Measurements from ENCODE around the gene RNLS. TPM values are rescaled to one million over a fixed set of nuclear protein-coding genes. Genes with fewer than 3 reads are reported as not detected.

RNLS gene
- polyA plus RNA-seq, 1 experiment: 6.1 TPM

DNA sequence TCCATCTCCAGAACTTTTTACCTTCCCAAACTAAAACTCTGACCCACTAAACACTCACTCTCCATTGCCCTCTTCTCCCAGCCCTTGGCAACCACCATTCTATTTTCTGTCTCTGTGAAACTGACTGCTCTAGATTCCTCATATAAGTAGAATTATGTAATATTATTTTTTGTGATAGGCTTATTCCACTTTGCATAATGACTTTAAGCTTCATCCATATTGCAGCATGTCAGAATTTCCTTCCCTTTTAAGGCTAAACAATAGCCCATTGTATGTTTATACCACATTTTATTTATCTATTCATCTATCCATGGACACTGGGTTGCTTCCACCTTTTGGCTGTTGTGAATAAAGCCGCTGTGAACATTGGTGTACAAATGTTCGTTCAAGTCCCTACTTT lies 308.8 kb downstream of the RNLS start:
- Histone ChIP-seq H3K27me3 (ENCODE audit: control insufficient read depth, insufficient read depth, low read length) (no peaks in the 10 kb centered on the region), H3K27ac (ENCODE audit: low read depth, low read length) (no peak overlapping the region), H3K9me3 (ENCODE audit: control insufficient read depth, insufficient read depth, low read length) (no peaks in the 10 kb centered on the region), H3K4me3 (ENCODE audit: low read depth, low read length) (no peak overlapping the region)
- TF ChIP-seq, protein P1, sequence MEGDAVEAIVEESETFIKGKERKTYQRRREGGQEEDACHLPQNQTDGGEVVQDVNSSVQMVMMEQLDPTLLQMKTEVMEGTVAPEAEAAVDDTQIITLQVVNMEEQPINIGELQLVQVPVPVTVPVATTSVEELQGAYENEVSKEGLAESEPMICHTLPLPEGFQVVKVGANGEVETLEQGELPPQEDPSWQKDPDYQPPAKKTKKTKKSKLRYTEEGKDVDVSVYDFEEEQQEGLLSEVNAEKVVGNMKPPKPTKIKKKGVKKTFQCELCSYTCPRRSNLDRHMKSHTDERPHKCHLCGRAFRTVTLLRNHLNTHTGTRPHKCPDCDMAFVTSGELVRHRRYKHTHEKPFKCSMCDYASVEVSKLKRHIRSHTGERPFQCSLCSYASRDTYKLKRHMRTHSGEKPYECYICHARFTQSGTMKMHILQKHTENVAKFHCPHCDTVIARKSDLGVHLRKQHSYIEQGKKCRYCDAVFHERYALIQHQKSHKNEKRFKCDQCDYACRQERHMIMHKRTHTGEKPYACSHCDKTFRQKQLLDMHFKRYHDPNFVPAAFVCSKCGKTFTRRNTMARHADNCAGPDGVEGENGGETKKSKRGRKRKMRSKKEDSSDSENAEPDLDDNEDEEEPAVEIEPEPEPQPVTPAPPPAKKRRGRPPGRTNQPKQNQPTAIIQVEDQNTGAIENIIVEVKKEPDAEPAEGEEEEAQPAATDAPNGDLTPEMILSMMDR (IDR thresholded peaks at IDR 0.05; ENCODE audit: low read depth, low read length): no peak
- ChIA-PET CTCF (no interaction called here), POLR2A (no interaction called here)
- DNase-seq (ENCODE audit: low read depth, low spot score): no peak

DNA sequence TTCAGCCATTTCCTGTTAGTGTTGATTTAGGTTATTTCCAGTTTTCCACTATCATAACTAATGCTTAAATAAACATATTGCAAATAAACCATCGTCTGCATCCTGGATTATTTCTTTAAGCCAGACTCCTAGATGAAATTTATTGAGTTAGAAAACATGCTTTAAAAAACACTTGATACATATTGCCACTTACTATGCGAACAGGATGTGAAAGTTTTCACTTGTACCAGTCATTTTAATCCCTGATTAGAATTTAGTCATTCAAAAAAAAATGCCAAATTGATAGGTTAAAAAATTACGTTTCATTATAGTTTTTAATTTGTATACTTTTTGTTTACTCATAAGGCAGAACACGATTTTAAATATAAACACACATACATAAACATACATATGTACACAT lies 309.6 kb downstream of the RNLS start:
- no peaks in the 10 kb centered on the region for H3K9me3 ChIP-seq (ENCODE audit: control insufficient read depth, insufficient read depth, low read length)
- no peak overlapping the region for H3K4me3 ChIP-seq (ENCODE audit: low read depth, low read length)
- H3K27ac ChIP-seq (ENCODE audit: low read depth, low read length): no peak overlapping the region
- TF ChIP-seq, protein P1 (IDR thresholded peaks at IDR 0.05; ENCODE audit: low read depth, low read length): no peak
- no peaks in the 10 kb centered on the region for H3K27me3 ChIP-seq (ENCODE audit: control insufficient read depth, insufficient read depth, low read length)
- ChIA-PET CTCF (no interaction called here), POLR2A (no interaction called here)
- DNase-seq (ENCODE audit: low read depth, low spot score): no peak

DNA sequence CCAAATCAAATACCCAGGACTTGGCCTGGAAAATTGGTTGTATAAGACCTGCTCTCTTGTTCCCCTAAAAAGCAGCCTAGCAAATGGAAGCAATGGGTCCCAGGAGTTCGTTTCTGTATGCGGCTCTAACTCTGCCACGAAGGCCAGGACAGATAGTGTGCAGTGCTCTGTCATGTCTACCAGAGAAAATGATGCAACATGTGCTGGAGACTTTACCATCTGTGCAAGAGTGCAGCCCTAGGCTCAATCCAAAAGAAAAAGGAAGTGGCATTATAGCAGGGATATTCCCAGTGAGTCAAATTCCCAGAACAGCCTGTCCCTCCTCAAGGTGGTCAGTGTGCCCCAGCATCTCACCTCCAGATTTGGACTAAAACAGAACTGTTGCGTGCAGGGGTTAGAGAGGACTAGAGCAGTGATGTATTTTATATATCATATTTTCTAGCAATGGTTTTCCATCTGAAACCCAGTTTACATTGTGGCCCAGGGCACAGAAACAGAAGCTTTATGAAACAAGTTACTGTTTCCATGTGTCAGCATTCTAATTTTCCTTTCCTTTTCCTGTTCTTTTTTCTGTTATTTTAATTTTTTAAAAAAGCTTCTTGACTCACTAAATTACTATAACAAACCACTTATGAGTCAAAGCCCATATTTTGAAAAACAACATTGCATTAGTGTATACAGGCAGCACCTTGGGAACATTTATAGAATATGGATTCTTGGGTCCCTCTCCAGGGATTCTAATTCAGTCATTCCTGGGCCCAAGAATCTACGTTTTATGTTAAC lies 311.2 kb downstream of the RNLS start:
- no peaks in the 10 kb centered on the region for H3K27me3 ChIP-seq (ENCODE audit: control insufficient read depth, insufficient read depth, low read length)
- no peak overlapping the region for H3K4me3 ChIP-seq (ENCODE audit: low read depth, low read length)
- peak overlapping the region; percentile 33 for H3K27ac ChIP-seq (ENCODE audit: low read depth, low read length)
- POLR2A ChIA-PET: no interaction called here
- no peaks in the 10 kb centered on the region for H3K9me3 ChIP-seq (ENCODE audit: control insufficient read depth, insufficient read depth, low read length)
- no peak for DNase-seq (ENCODE audit: low read depth, low spot score)
- TF ChIP-seq, protein P1 (IDR thresholded peaks at IDR 0.05; ENCODE audit: low read depth, low read length): no peak
- CTCF ChIA-PET: no interaction called here

DNA sequence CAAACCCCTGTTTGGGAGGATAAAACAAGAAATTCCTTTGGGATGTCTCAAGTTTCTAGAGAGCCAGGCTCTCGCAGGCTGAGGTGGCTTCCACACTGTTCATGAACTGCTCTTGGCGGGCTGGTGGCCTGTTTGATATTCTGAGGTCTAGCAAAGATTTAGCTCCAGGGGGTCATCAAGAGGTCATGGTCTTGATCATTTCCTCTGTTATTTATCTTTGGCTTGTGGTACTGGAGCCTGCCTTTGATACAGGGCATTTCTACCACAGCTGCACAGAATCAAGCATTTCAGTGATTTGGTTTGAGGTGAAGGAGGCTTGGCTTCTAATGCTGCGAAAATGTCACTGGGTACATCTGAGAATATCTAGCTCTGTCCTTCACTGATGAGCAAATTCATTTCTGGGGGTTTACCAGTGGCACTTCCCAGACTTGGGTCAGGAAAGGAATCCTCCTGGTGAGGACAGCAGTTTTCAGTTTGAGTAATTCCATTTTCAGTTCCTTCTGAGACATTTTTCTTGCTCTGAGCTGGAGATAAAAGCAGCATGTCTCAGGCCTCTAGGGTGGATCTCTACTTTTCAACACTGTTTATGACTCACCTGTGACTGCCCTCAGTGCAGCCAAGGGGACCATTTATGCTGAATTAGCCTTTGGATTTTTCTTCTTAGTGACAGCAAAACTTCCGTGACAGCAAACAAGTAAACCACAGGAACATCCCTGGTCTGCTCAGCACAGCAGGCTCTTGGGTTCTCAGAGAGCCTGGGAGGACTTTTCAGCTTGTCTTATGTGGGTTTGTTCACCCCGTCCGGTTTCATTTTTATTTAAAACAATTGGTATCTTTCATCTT lies 312.0 kb downstream of the RNLS start:
- H3K27ac ChIP-seq (ENCODE audit: low read depth, low read length): peak overlapping the region; percentile 62
- CTCF ChIA-PET: interaction anchor here (1.4 kb wide), 1 partner anchor 118 kb away, joined by 3 read pairs; no protein-coding TSS in a partner anchor

More for the DNA sequence above, 312.0 kb downstream of the RNLS start:
- no peaks in the 10 kb centered on the region for H3K27me3 ChIP-seq (ENCODE audit: control insufficient read depth, insufficient read depth, low read length)
- POLR2A ChIA-PET: no interaction called here
- H3K9me3 ChIP-seq (ENCODE audit: control insufficient read depth, insufficient read depth, low read length): no peaks in the 10 kb centered on the region
- DNase-seq (ENCODE audit: low read depth, low spot score): no peak
- H3K4me3 ChIP-seq (ENCODE audit: low read depth, low read length): no peak overlapping the region
- TF ChIP-seq, protein P1 (IDR thresholded peaks at IDR 0.05; ENCODE audit: low read depth, low read length): no peak
